Esophagus squamous epithelium (tissue), 5 donors: Measurements from ENCODE around the gene ANKS1B. TPM values are rescaled to one million over a fixed set of nuclear protein-coding genes. Genes with fewer than 3 reads are reported as not detected.

Experiments used
- DNase-seq: peaks from one replicate; lab custom pipeline; 2025; lab: John Stamatoyannopoulos, UW
- H3K27ac ChIP-seq, 4 donors: fragments of 200-600 bp; sonication (generic); one replicate each; pipeline ENCODE4 v1.5.1; 2016 to 2019; ENCODE audit warnings: mild to moderate bottlenecking in 1 of 4
- H3K27me3 ChIP-seq, 4 donors: fragments of 200-600 bp; sonication (generic); 1 replicate in 3 of 4; 2 replicates in 1 of 4; pipeline versions ENCODE4 v1.5.1 to v1.6.0; 2017 to 2021; ENCODE audit warnings: antibody characterized with exemption in 1 of 4
- H3K36me3 ChIP-seq, 3 donors: fragments of 200-600 bp; sonication (generic); one replicate each; pipeline ENCODE4 v1.5.1; 2016 to 2019
- H3K4me1 ChIP-seq, 3 donors: fragments of 200-600 bp; sonication (generic); one replicate each; pipeline ENCODE4 v1.5.1; 2017 to 2019
- H3K4me3 ChIP-seq, 4 donors: fragments of 200-600 bp; sonication (generic); 1 replicate in 3 of 4; 2 replicates in 1 of 4; pipeline ENCODE4 v1.5.1; 2016 to 2019; ENCODE audit warnings: mild to moderate bottlenecking in 2 of 4, moderate library complexity in 1 of 4
- H3K9me3 ChIP-seq, 3 donors: fragments of 200-600 bp; sonication (generic); one replicate each; pipeline ENCODE4 v1.5.1; 2016 to 2019
- POLR2A ChIP-seq, 4 donors: fragments of 450-650 bp; IDR thresholded peaks; one replicate each; pipeline ENCODE4 v1.6.1; 2017; ENCODE audit warnings: antibody characterized with exemption in 4 of 4, mild to moderate bottlenecking in 4 of 4, moderate library complexity in 3 of 4
- WGBS, 2 donors: methylation state at CpG; one replicate each; pipeline ENCODE4 v1.1.5; 2018; 5-methylcytosine and 5-hydroxymethylcytosine counted together
- intact Hi-C: fragments of 100-400 bp; cut with DNase I; formaldehyde crosslinking; loops from one replicate; pipeline ENCODE4 v1.15.0; 2022
- total RNA-seq, 4 donors: library from RNA; depleted of rRNA; stranded (reverse); fragments of >200 nt; gene quantifications; one replicate each; pipeline ENCODE4 v1.1.0, GENCODE V29; 2016
- TF ChIP-seq, protein P1 (sequence below), 6 experiments: fragments of 450-650 bp in 4 of 6; fragments of 200-600 bp in 2 of 6; sonication (generic) in 2 of 6; IDR thresholded peaks; one replicate each; pipeline ENCODE4 v1.5.1; 2016 to 2019; ENCODE audit warnings: antibody characterized with exemption in 6 of 6, mild to moderate bottlenecking in 4 of 6, moderate library complexity in 4 of 6
- donor health status: DM: yes; HTN: yes; CAD: no.

The ANKS1B gene
- total RNA-seq, 4 donors from 2014 or later = 1.6 to 15.8 (median 8.1) TPM

- intact Hi-C loops = no loop called here
- no peaks in the 10 kb centered on the region for H3K27me3 ChIP-seq
- H3K27ac ChIP-seq = no peak overlapping the region
- peaks cover 0 to 10% (median 0%) of the 10 kb centered on the region in 3 donors for H3K4me1 ChIP-seq
- H3K36me3 ChIP-seq = no peaks in the 10 kb centered on the region
- no peak overlapping the region for H3K4me3 ChIP-seq
- DNase-seq = no peak
- H3K9me3 ChIP-seq = no peaks in the 10 kb centered on the region
- TF ChIP-seq, protein P1, sequence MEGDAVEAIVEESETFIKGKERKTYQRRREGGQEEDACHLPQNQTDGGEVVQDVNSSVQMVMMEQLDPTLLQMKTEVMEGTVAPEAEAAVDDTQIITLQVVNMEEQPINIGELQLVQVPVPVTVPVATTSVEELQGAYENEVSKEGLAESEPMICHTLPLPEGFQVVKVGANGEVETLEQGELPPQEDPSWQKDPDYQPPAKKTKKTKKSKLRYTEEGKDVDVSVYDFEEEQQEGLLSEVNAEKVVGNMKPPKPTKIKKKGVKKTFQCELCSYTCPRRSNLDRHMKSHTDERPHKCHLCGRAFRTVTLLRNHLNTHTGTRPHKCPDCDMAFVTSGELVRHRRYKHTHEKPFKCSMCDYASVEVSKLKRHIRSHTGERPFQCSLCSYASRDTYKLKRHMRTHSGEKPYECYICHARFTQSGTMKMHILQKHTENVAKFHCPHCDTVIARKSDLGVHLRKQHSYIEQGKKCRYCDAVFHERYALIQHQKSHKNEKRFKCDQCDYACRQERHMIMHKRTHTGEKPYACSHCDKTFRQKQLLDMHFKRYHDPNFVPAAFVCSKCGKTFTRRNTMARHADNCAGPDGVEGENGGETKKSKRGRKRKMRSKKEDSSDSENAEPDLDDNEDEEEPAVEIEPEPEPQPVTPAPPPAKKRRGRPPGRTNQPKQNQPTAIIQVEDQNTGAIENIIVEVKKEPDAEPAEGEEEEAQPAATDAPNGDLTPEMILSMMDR (IDR thresholded peaks at IDR 0.05) = no peak
- TF ChIP-seq POLR2A (IDR thresholded peaks at IDR 0.05) = no peak
- 56 to 60% methylated on average over 1 of the region's 1 CpG for WGBS, 2 donors
Measured at GRCh38 chr12:99231031-99231430, 753.7 kb downstream of the ANKS1B start.

DNA sequence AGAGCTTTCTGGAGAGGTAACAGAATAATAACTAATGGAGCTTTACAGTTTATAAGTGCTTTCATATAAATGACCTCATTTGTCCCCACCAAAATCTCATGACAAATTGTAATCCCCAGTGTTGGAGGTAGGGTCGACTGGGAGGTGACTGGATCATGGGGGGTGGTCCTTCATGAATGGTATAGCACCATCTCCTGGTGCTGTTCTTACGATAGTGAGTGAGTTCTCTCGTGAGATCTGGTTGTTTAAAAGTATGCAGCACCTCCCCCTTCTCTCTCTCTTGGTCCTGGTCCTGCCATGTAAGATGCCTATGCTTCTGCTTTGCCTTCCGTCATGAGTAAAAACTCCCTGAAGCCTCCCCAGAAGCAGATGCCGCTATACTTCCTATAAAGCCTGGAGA, 760.5 kb downstream of the ANKS1B start:
- intact Hi-C loops = no loop called here
- DNase-seq = no peak
- 71 to 74% methylated on average over 5 of the region's 5 CpGs for WGBS, 2 donors
- Histone ChIP-seq H3K27me3 (no peaks in the 10 kb centered on the region), H3K9me3 (no peaks in the 10 kb centered on the region), H3K4me3 (no peak overlapping the region), H3K27ac (no peak overlapping the region), H3K4me1 (peaks cover 0 to under 1% (median 0%) of the 10 kb centered on the region in 3 donors), H3K36me3 (no peaks in the 10 kb centered on the region)
- TF ChIP-seq, protein P1 (IDR thresholded peaks at IDR 0.05) = no peak
- TF ChIP-seq POLR2A (IDR thresholded peaks at IDR 0.05) = no peak

DNA sequence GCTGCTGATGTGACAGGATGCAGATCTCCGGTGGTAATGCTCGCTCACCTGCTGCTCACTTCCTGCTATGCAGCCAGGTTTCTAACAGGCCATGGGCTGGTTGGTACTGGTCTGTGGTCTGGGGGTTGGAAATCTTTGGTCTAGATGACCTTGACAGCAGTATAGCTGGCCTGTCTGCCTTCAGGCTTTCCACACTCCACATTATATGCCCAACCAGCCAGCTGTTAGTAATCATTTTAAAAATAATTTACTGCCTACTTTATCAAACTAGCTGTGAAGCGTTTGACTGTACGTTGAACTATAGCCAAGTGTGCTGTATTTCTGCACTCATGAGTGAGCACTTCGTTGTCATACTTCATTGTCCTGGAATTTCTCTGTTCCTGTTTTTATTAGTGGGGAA, 761.2 kb downstream of the ANKS1B start:
- Histone ChIP-seq H3K4me1 (peaks cover 0 to 4% (median 0%) of the 10 kb centered on the region in 3 donors), H3K27me3 (no peaks in the 10 kb centered on the region), H3K27ac (no peak overlapping the region), H3K9me3 (no peaks in the 10 kb centered on the region), H3K4me3 (no peak overlapping the region), H3K36me3 (no peaks in the 10 kb centered on the region)
- no peak for DNase-seq
- WGBS, 2 donors = 52 to 61% methylated on average over 5 of the region's 5 CpGs
- TF ChIP-seq POLR2A (IDR thresholded peaks at IDR 0.05) = no peak
- TF ChIP-seq, protein P1 (IDR thresholded peaks at IDR 0.05) = no peak
- intact Hi-C loops = no loop called here

DNA sequence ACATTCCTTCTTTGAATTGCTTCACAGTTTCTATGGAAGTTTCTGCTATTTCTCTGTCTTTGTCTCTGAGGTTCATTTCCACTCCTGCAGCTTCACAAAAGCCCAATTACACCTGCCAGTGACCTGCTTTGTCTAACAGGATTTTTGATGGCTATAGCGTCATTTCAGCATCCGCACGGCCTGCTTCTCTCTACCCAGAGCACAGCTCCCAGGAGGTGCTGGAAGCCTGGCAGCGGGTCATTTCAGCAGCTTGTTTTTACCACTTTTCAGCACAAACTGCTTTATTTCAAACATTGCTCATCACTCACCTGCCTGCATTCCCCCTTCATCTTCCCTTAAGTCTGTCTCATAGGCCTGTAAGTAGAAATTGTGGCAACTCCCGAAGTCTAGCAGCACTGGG, 771.7 kb downstream of the ANKS1B start:
- Histone ChIP-seq H3K36me3 (no peaks in the 10 kb centered on the region), H3K4me1 (no peaks in the 10 kb centered on the region), H3K9me3 (peaks cover 0 to 7% (median 0%) of the 10 kb centered on the region in 3 donors), H3K4me3 (no peak overlapping the region), H3K27ac (no peak overlapping the region), H3K27me3 (no peaks in the 10 kb centered on the region)
- TF ChIP-seq, protein P1 (IDR thresholded peaks at IDR 0.05) = no peak
- TF ChIP-seq POLR2A (IDR thresholded peaks at IDR 0.05) = no peak
- intact Hi-C loops = no loop called here
- WGBS, 2 donors = 64 to 74% methylated on average over 5 of the region's 5 CpGs
- no peak for DNase-seq

GRCh38 chr12:99212275-99212674, 772.5 kb downstream of the ANKS1B start:
- Histone ChIP-seq H3K27me3 (no peaks in the 10 kb centered on the region), H3K4me1 (no peaks in the 10 kb centered on the region), H3K36me3 (no peaks in the 10 kb centered on the region), H3K9me3 (peaks cover 0 to 7% (median 0%) of the 10 kb centered on the region in 3 donors), H3K4me3 (no peak overlapping the region), H3K27ac (no peak overlapping the region)
- DNase-seq = no peak
- intact Hi-C loops = no loop called here
- WGBS, 2 donors = 50 to 54% methylated on average over 2 of the region's 2 CpGs
- TF ChIP-seq POLR2A (IDR thresholded peaks at IDR 0.05) = no peak
- TF ChIP-seq, protein P1 (IDR thresholded peaks at IDR 0.05) = no peak
